ENCODE data around the gene WBP1.

WBP1 gene

DNA sequence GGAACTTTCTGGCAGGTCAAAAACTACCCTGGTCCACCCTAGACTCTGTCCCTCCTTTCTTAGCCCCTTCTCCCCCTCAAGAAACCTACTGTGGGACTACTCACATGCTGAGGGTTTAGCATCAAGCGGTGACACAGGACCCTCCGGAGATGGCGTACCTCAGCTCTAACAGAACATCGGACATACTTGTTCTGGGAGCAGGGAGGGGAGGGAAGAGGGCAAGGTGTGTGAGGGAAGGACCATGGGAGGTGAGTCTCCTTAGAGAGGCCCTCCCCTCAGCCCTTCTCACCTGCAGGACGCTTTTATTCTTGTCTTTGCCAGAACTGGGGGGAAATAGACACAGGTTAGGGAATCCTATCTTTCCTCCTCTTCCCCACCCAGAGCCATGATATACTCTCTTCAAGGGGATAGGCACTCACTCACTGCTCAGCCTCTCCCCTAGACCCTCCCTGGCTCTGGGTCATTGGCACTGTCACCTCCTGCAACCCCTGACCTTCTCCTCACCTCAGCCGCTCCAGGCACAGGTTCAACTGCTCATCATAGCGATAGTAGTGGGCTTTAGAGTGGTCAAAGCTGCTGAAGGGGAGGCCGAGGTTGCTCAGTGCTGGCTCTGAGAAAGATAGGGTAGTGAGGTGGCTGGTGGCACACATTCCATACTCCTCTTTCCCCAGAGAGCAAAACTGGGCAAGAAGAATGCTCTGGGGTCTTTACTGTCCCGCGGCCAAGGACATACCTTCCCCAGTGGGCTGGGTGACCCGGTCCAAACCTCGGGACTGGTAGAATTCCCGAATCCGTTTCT is 47.4 kb downstream of the WBP1 start:
- TF ChIP-seq ESRRG (CRISPR knock-in tag; IDR thresholded peaks at IDR 0.05), result no peak
- TF ChIP-seq, protein P1, sequence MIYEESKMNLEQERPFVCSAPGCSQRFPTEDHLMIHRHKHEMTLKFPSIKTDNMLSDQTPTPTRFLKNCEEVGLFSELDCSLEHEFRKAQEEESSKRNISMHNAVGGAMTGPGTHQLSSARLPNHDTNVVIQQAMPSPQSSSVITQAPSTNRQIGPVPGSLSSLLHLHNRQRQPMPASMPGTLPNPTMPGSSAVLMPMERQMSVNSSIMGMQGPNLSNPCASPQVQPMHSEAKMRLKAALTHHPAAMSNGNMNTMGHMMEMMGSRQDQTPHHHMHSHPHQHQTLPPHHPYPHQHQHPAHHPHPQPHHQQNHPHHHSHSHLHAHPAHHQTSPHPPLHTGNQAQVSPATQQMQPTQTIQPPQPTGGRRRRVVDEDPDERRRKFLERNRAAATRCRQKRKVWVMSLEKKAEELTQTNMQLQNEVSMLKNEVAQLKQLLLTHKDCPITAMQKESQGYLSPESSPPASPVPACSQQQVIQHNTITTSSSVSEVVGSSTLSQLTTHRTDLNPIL (CRISPR knock-in tag; IDR thresholded peaks at IDR 0.05; ENCODE audit: low read depth), result no peak
- no peak for TF ChIP-seq ISL1 (CRISPR knock-in tag; IDR thresholded peaks at IDR 0.05)
- ATAC-seq, result no peak

DNA sequence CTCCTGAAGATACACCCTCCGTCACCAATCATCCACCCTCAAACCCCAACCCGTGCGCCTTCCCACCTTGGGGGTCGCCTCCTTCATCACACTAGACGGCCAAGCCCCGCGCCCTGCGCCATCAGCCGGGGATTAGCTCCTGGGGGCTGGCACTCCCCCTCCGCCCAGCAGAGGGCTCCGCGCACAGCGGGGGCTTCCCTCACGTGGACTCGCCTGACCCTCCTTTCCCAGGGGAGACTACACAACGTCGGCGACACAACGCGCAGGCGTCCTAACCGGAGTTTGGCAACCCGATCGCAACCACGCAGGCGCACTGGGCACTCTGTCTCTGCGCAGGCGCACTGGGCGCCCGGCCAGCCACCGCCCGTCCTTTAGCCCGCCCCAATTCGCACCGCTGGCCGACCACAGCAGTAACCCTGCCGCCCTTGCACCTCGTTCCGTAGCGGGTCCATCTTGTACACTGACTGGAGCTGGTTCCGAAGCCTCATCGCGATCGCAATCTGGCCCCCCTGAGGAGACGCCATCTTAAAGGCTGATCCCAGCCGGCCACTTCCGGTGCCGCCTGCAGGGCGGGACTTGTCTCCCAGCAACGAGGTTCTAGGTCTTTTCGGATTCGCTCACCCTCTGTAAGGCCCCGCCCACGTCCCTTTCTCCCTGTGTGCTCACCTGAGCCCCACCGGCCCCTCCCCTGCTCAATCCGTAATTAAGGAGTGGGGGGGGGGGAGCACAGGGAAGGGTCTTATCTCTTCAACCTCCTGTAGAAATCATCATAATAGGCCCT is 49.1 kb downstream of the WBP1 start, which contains the start of gene PCGF1:
TSS of gene PCGF1 (minus strand) at position 551 of the 781 bp plus-strand sequence. CDS start at position 524, 27 bp downstream.
- TF ChIP-seq TCF4 (CRISPR knock-in tag; IDR thresholded peaks at IDR 0.05; ENCODE audit: borderline replicate concordance) (no peak), ARNTL (CRISPR knock-in tag; IDR thresholded peaks at IDR 0.05; ENCODE audit: borderline replicate concordance, low read depth) (peak; percentile 92)
- peak; percentile 93 for ATAC-seq

DNA sequence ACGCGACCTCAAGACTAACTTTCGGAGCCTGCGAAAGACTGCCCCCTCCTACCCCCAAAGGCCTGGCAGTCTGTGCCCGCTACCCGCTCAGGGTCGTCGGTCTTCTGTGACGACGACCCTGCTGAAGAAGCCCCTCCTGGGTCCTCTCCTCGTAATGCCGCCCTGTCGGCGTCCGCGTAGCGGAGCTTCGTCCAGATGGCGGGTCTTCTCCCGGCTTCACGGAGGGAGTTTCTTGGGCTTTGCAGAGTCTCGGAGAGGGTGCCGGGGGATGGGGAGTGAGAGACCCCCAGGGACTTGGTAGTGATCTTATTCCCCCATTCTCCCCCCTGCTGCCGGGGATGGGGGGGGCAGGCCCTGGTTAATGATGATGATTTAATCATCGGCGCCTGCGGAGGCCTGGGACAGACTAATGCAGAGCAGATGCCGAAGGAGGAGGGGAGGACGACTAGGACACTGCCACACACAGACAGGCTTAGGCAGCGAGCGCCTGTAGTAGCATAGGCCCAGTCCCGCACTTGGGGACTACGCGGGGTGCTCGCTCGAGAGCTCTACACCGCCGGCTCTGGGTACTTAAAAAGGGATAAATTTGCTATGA is 49.8 kb downstream of the WBP1 start:
- TF ChIP-seq ARNTL (CRISPR knock-in tag; IDR thresholded peaks at IDR 0.05; ENCODE audit: borderline replicate concordance, low read depth), result no peak
- 0 out of 2 replicates have a peak, but pooled peaks have one; percentile 11 for TF ChIP-seq ZNF8 (CRISPR knock-in tag; IDR thresholded peaks at IDR 0.05)
- TF ChIP-seq, protein P2, sequence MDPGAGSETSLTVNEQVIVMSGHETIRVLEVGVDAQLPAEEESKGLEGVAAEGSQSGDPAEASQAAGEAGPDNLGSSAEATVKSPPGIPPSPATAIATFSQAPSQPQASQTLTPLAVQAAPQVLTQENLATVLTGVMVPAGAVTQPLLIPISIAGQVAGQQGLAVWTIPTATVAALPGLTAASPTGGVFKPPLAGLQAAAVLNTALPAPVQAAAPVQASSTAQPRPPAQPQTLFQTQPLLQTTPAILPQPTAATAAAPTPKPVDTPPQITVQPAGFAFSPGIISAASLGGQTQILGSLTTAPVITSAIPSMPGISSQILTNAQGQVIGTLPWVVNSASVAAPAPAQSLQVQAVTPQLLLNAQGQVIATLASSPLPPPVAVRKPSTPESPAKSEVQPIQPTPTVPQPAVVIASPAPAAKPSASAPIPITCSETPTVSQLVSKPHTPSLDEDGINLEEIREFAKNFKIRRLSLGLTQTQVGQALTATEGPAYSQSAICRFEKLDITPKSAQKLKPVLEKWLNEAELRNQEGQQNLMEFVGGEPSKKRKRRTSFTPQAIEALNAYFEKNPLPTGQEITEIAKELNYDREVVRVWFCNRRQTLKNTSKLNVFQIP (CRISPR knock-in tag; IDR thresholded peaks at IDR 0.05; ENCODE audit: borderline replicate concordance, low read depth), result no peak
- TF ChIP-seq TCF4 (CRISPR knock-in tag; IDR thresholded peaks at IDR 0.05; ENCODE audit: borderline replicate concordance), result peak; percentile 96
- TF ChIP-seq TOX (CRISPR knock-in tag; IDR thresholded peaks at IDR 0.05; ENCODE audit: borderline replicate concordance), result no peak
- no peak for TF ChIP-seq GLIS3 (CRISPR knock-in tag; IDR thresholded peaks at IDR 0.05)
- TF ChIP-seq, protein P3, sequence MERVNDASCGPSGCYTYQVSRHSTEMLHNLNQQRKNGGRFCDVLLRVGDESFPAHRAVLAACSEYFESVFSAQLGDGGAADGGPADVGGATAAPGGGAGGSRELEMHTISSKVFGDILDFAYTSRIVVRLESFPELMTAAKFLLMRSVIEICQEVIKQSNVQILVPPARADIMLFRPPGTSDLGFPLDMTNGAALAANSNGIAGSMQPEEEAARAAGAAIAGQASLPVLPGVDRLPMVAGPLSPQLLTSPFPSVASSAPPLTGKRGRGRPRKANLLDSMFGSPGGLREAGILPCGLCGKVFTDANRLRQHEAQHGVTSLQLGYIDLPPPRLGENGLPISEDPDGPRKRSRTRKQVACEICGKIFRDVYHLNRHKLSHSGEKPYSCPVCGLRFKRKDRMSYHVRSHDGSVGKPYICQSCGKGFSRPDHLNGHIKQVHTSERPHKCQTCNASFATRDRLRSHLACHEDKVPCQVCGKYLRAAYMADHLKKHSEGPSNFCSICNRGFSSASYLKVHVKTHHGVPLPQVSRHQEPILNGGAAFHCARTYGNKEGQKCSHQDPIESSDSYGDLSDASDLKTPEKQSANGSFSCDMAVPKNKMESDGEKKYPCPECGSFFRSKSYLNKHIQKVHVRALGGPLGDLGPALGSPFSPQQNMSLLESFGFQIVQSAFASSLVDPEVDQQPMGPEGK (CRISPR knock-in tag; IDR thresholded peaks at IDR 0.05; ENCODE audit: borderline replicate concordance), result peak; percentile 98
- TF ChIP-seq PPARA (CRISPR knock-in tag; IDR thresholded peaks at IDR 0.05; ENCODE audit: borderline replicate concordance), result no peak
- TF ChIP-seq ZC3H10 (CRISPR knock-in tag; IDR thresholded peaks at IDR 0.05), result no peak
- TF ChIP-seq ZNF70 (CRISPR knock-in tag; IDR thresholded peaks at IDR 0.05), result peak; percentile 50; the same call in 1 of the 2 replicates
- TF ChIP-seq, protein P4, sequence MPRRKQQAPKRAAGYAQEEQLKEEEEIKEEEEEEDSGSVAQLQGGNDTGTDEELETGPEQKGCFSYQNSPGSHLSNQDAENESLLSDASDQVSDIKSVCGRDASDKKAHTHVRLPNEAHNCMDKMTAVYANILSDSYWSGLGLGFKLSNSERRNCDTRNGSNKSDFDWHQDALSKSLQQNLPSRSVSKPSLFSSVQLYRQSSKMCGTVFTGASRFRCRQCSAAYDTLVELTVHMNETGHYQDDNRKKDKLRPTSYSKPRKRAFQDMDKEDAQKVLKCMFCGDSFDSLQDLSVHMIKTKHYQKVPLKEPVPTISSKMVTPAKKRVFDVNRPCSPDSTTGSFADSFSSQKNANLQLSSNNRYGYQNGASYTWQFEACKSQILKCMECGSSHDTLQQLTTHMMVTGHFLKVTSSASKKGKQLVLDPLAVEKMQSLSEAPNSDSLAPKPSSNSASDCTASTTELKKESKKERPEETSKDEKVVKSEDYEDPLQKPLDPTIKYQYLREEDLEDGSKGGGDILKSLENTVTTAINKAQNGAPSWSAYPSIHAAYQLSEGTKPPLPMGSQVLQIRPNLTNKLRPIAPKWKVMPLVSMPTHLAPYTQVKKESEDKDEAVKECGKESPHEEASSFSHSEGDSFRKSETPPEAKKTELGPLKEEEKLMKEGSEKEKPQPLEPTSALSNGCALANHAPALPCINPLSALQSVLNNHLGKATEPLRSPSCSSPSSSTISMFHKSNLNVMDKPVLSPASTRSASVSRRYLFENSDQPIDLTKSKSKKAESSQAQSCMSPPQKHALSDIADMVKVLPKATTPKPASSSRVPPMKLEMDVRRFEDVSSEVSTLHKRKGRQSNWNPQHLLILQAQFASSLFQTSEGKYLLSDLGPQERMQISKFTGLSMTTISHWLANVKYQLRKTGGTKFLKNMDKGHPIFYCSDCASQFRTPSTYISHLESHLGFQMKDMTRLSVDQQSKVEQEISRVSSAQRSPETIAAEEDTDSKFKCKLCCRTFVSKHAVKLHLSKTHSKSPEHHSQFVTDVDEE (CRISPR knock-in tag; IDR thresholded peaks at IDR 0.05), result peak; percentile 43; the same call in 1 of the 2 replicates
- 0 out of 2 replicates have a peak, but pooled peaks have one; percentile 66 for TF ChIP-seq ZFP3 (CRISPR knock-in tag; IDR thresholded peaks at IDR 0.05)
- TF ChIP-seq, protein P5, sequence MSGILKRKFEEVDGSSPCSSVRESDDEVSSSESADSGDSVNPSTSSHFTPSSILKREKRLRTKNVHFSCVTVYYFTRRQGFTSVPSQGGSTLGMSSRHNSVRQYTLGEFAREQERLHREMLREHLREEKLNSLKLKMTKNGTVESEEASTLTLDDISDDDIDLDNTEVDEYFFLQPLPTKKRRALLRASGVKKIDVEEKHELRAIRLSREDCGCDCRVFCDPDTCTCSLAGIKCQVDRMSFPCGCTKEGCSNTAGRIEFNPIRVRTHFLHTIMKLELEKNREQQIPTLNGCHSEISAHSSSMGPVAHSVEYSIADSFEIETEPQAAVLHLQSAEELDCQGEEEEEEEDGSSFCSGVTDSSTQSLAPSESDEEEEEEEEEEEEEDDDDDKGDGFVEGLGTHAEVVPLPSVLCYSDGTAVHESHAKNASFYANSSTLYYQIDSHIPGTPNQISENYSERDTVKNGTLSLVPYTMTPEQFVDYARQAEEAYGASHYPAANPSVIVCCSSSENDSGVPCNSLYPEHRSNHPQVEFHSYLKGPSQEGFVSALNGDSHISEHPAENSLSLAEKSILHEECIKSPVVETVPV (CRISPR knock-in tag; IDR thresholded peaks at IDR 0.05), result no peak
- ATAC-seq, result peak; percentile 79
